ENCODE data around the gene QKI. TPM values are rescaled to one million over a fixed set of nuclear protein-coding genes. Genes with fewer than 3 reads are reported as not detected.

QKI gene
- total RNA-seq, 1 experiment from 2014 or later, result 0.04 TPM

GRCh38 chr6:163459536-163459935 is 45.0 kb downstream of the QKI start:
- H3K27ac ChIP-seq (ENCODE audit: low read length), result no peak overlapping the region
- no peak overlapping the region for H3K4me3 ChIP-seq (ENCODE audit: low read length)
- H3K27me3 ChIP-seq (ENCODE audit: low read length), result no peaks in the 10 kb centered on the region
- no peaks in the 10 kb centered on the region for H4K20me1 ChIP-seq (ENCODE audit: insufficient read depth, low read depth, low read length)
- DNase-seq, result no peak
- no peak overlapping the region for H2AFZ ChIP-seq (ENCODE audit: low read length)
- H3K9me3 ChIP-seq (ENCODE audit: low read length), result peaks cover 11% of the 10 kb centered on the region
- no peak overlapping the region for H3K4me2 ChIP-seq (ENCODE audit: low read depth, low read length, poor library complexity, severe bottlenecking)
- no peaks in the 10 kb centered on the region for H3K4me1 ChIP-seq (ENCODE audit: low read length)
- no peaks in the 10 kb centered on the region for H3K79me2 ChIP-seq (ENCODE audit: low read length)
- H3K9ac ChIP-seq (ENCODE audit: low read length), result no peak overlapping the region
- H3K36me3 ChIP-seq (ENCODE audit: insufficient read depth, low read length), result no peaks in the 10 kb centered on the region
- no peaks in the 10 kb centered on the region for H3K9me2 ChIP-seq (replicated peaks; ENCODE audit: insufficient read depth, low read length)

- no peaks in the 10 kb centered on the region for H3K9me2 ChIP-seq (replicated peaks; ENCODE audit: insufficient read depth, low read length)
- H3K36me3 ChIP-seq (ENCODE audit: insufficient read depth, low read length), result no peaks in the 10 kb centered on the region
- H3K79me2 ChIP-seq (ENCODE audit: low read length), result no peaks in the 10 kb centered on the region
- H3K4me3 ChIP-seq (ENCODE audit: low read length), result no peak overlapping the region
- no peak overlapping the region for H3K9ac ChIP-seq (ENCODE audit: low read length)
- no peaks in the 10 kb centered on the region for H3K27me3 ChIP-seq (ENCODE audit: low read length)
- H3K4me2 ChIP-seq (ENCODE audit: low read depth, low read length, poor library complexity, severe bottlenecking), result peak overlapping the region; percentile 9
- no peak overlapping the region for H3K27ac ChIP-seq (ENCODE audit: low read length)
- no peaks in the 10 kb centered on the region for H4K20me1 ChIP-seq (ENCODE audit: insufficient read depth, low read depth, low read length)
- no peaks in the 10 kb centered on the region for H3K4me1 ChIP-seq (ENCODE audit: low read length)
- 0 out of 2 replicates have a peak overlapping the region, but pooled peaks have one; percentile 17 for H2AFZ ChIP-seq (ENCODE audit: low read length)
- peaks cover 16% of the 10 kb centered on the region for H3K9me3 ChIP-seq (ENCODE audit: low read length)
- DNase-seq, result no peak
Measured at GRCh38 chr6:163460307-163460782, 45.8 kb downstream of the QKI start.

GRCh38 chr6:163461696-163462095 is 47.2 kb downstream of the QKI start:
- H4K20me1 ChIP-seq (ENCODE audit: insufficient read depth, low read depth, low read length), result no peaks in the 10 kb centered on the region
- no peaks in the 10 kb centered on the region for H3K4me1 ChIP-seq (ENCODE audit: low read length)
- no peak overlapping the region for H3K4me3 ChIP-seq (ENCODE audit: low read length)
- no peak overlapping the region for H3K27ac ChIP-seq (ENCODE audit: low read length)
- no peak overlapping the region for H2AFZ ChIP-seq (ENCODE audit: low read length)
- H3K9me2 ChIP-seq (replicated peaks; ENCODE audit: insufficient read depth, low read length), result no peaks in the 10 kb centered on the region
- no peak overlapping the region for H3K4me2 ChIP-seq (ENCODE audit: low read depth, low read length, poor library complexity, severe bottlenecking)
- H3K9ac ChIP-seq (ENCODE audit: low read length), result no peak overlapping the region
- peaks cover 22% of the 10 kb centered on the region for H3K9me3 ChIP-seq (ENCODE audit: low read length)
- no peaks in the 10 kb centered on the region for H3K27me3 ChIP-seq (ENCODE audit: low read length)
- no peak for DNase-seq
- H3K79me2 ChIP-seq (ENCODE audit: low read length), result no peaks in the 10 kb centered on the region
- no peaks in the 10 kb centered on the region for H3K36me3 ChIP-seq (ENCODE audit: insufficient read depth, low read length)

- no peaks in the 10 kb centered on the region for H4K20me1 ChIP-seq (ENCODE audit: insufficient read depth, low read depth, low read length)
Measured at GRCh38 chr6:163463180-163463579, 48.7 kb downstream of the QKI start.

GRCh38 chr6:163463795-163464194 is 49.3 kb downstream of the QKI start:
- no peak overlapping the region for H3K27ac ChIP-seq (ENCODE audit: low read length)
- no peak for DNase-seq
- H3K9ac ChIP-seq (ENCODE audit: low read length), result no peak overlapping the region
- H3K4me2 ChIP-seq (ENCODE audit: low read depth, low read length, poor library complexity, severe bottlenecking), result no peak overlapping the region
- no peaks in the 10 kb centered on the region for H3K27me3 ChIP-seq (ENCODE audit: low read length)
- H4K20me1 ChIP-seq (ENCODE audit: insufficient read depth, low read depth, low read length), result no peaks in the 10 kb centered on the region
- no peaks in the 10 kb centered on the region for H3K36me3 ChIP-seq (ENCODE audit: insufficient read depth, low read length)
- H3K79me2 ChIP-seq (ENCODE audit: low read length), result no peaks in the 10 kb centered on the region
- H3K9me2 ChIP-seq (replicated peaks; ENCODE audit: insufficient read depth, low read length), result no peaks in the 10 kb centered on the region
- no peak overlapping the region for H2AFZ ChIP-seq (ENCODE audit: low read length)
- no peak overlapping the region for H3K4me3 ChIP-seq (ENCODE audit: low read length)
- H3K4me1 ChIP-seq (ENCODE audit: low read length), result no peaks in the 10 kb centered on the region
- peaks cover 24% of the 10 kb centered on the region for H3K9me3 ChIP-seq (ENCODE audit: low read length)

More at GRCh38 chr6:163463180-163463579, 48.7 kb downstream of the QKI start:
- DNase-seq, result no peak
- H3K36me3 ChIP-seq (ENCODE audit: insufficient read depth, low read length), result no peaks in the 10 kb centered on the region
- H3K4me3 ChIP-seq (ENCODE audit: low read length), result no peak overlapping the region
- no peaks in the 10 kb centered on the region for H3K4me1 ChIP-seq (ENCODE audit: low read length)
- no peaks in the 10 kb centered on the region for H3K79me2 ChIP-seq (ENCODE audit: low read length)
- H2AFZ ChIP-seq (ENCODE audit: low read length), result no peak overlapping the region
- peaks cover 20% of the 10 kb centered on the region for H3K9me3 ChIP-seq (ENCODE audit: low read length)
- H3K9ac ChIP-seq (ENCODE audit: low read length), result no peak overlapping the region
- no peaks in the 10 kb centered on the region for H3K27me3 ChIP-seq (ENCODE audit: low read length)
- H3K27ac ChIP-seq (ENCODE audit: low read length), result no peak overlapping the region
- H3K4me2 ChIP-seq (ENCODE audit: low read depth, low read length, poor library complexity, severe bottlenecking), result no peak overlapping the region
- H3K9me2 ChIP-seq (replicated peaks; ENCODE audit: insufficient read depth, low read length), result no peaks in the 10 kb centered on the region

- Histone ChIP-seq H3K4me1 (ENCODE audit: low read length) (no peaks in the 10 kb centered on the region), H4K20me1 (ENCODE audit: insufficient read depth, low read depth, low read length) (no peaks in the 10 kb centered on the region), H2AFZ (ENCODE audit: low read length) (no peak overlapping the region), H3K79me2 (ENCODE audit: low read length) (no peaks in the 10 kb centered on the region), H3K27ac (ENCODE audit: low read length) (no peak overlapping the region), H3K4me2 (ENCODE audit: low read depth, low read length, poor library complexity, severe bottlenecking) (no peak overlapping the region), H3K27me3 (ENCODE audit: low read length) (no peaks in the 10 kb centered on the region), H3K9ac (ENCODE audit: low read length) (no peak overlapping the region), H3K9me2 (replicated peaks; ENCODE audit: insufficient read depth, low read length) (no peaks in the 10 kb centered on the region), H3K4me3 (ENCODE audit: low read length) (no peak overlapping the region), H3K36me3 (ENCODE audit: insufficient read depth, low read length) (no peaks in the 10 kb centered on the region), H3K9me3 (ENCODE audit: low read length) (peaks cover 40% of the 10 kb centered on the region)
- DNase-seq, result no peak
Measured at GRCh38 chr6:163466839-163467390, 52.4 kb downstream of the QKI start.

GRCh38 chr6:163468738-163469137 is 54.2 kb downstream of the QKI start:
- Histone ChIP-seq H3K9ac (ENCODE audit: low read length) (no peak overlapping the region), H4K20me1 (ENCODE audit: insufficient read depth, low read depth, low read length) (no peaks in the 10 kb centered on the region), H3K27ac (ENCODE audit: low read length) (no peak overlapping the region), H3K4me1 (ENCODE audit: low read length) (no peaks in the 10 kb centered on the region), H3K9me2 (replicated peaks; ENCODE audit: insufficient read depth, low read length) (no peaks in the 10 kb centered on the region), H3K36me3 (ENCODE audit: insufficient read depth, low read length) (no peaks in the 10 kb centered on the region), H3K9me3 (ENCODE audit: low read length) (peaks cover 48% of the 10 kb centered on the region), H3K79me2 (ENCODE audit: low read length) (no peaks in the 10 kb centered on the region), H3K4me2 (ENCODE audit: low read depth, low read length, poor library complexity, severe bottlenecking) (no peak overlapping the region), H3K27me3 (ENCODE audit: low read length) (no peaks in the 10 kb centered on the region), H2AFZ (ENCODE audit: low read length) (no peak overlapping the region), H3K4me3 (ENCODE audit: low read length) (no peak overlapping the region)
- no peak for DNase-seq

GRCh38 chr6:163469459-163469985 is 55.0 kb downstream of the QKI start:
- no peaks in the 10 kb centered on the region for H3K4me1 ChIP-seq (ENCODE audit: low read length)
- no peak overlapping the region for H3K4me3 ChIP-seq (ENCODE audit: low read length)
- no peaks in the 10 kb centered on the region for H3K36me3 ChIP-seq (ENCODE audit: insufficient read depth, low read length)
- no peak for DNase-seq
- H4K20me1 ChIP-seq (ENCODE audit: insufficient read depth, low read depth, low read length), result no peaks in the 10 kb centered on the region
- no peaks in the 10 kb centered on the region for H3K27me3 ChIP-seq (ENCODE audit: low read length)
- H3K4me2 ChIP-seq (ENCODE audit: low read depth, low read length, poor library complexity, severe bottlenecking), result no peak overlapping the region
- no peak overlapping the region for H3K9ac ChIP-seq (ENCODE audit: low read length)
- no peaks in the 10 kb centered on the region for H3K79me2 ChIP-seq (ENCODE audit: low read length)
- no peak overlapping the region for H2AFZ ChIP-seq (ENCODE audit: low read length)
- no peak overlapping the region for H3K27ac ChIP-seq (ENCODE audit: low read length)
- H3K9me2 ChIP-seq (replicated peaks; ENCODE audit: insufficient read depth, low read length), result no peaks in the 10 kb centered on the region
- H3K9me3 ChIP-seq (ENCODE audit: low read length), result peaks cover 47% of the 10 kb centered on the region
